NB4 (cell line): ENCODE data around the gene RAI14.

Experiments
- CTCF ChIP-seq: IDR thresholded peaks from one replicate; pipeline ENCODE4 v1.5.1; 2012; ENCODE audit warnings: low read depth, low read length
- POLR2A ChIP-seq: IDR thresholded peaks from 2 replicates; pipeline ENCODE4 v1.6.1; 2011; ENCODE audit warnings: mild to moderate bottlenecking; ENCODE audit not compliant: insufficient read length; ENCODE audit errors: extremely low read depth

- TF ChIP-seq CTCF (no peak), POLR2A (no peak)
These were observed 39.5 kb upstream of the RAI14 start for GRCh38 chr5:34616651-34617050.
